ENCODE measurements around the gene CCDC185. TPM values are rescaled to one million over a fixed set of nuclear protein-coding genes. Genes with fewer than 3 reads are reported as not detected.

Gene CCDC185
- total and polyA plus RNA-seq, 4 donors = not detected

DNA sequence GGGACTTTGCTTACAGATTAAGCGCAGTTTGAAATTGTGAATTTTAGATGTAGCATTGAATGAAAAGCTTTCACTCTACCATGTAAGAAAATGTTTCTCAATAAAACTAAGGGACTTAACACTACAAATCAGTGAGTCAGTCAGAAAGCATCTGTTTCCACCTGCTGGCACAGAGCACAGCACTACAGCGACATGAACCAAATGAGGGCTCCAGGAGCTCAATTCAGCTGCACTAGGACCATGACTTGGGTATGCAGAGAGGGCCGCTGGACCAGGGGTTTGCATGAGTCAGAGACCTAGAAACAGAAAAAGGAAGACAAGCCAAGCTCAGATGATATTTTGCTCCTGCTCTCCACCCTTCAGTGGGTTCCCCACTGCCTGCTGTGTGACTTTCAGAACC is 34.4 kb upstream of the CCDC185 start:
- H3K27me3 ChIP-seq (ENCODE audit: control insufficient read depth in 4 of 4, insufficient read depth in 4 of 4, low read length in 3 of 4) = no peaks in the 10 kb centered on the region
- H3K4me1 ChIP-seq (ENCODE audit: control insufficient read depth in 4 of 4, insufficient read depth in 4 of 4, low read length in 3 of 4) = peaks cover 3 to 13% (median 10%) of the 10 kb centered on the region in 4 donors
- no peak for DNase-seq (ENCODE audit: low spot score)
- no peak overlapping the region for H3K9ac ChIP-seq (ENCODE audit: low read depth in 1 of 2, low read length in 2 of 2)
- no peaks in the 10 kb centered on the region for H3K9me3 ChIP-seq (ENCODE audit: control insufficient read depth in 4 of 4, low read length in 3 of 4)
- no peak overlapping the region for H3K4me3 ChIP-seq (ENCODE audit: low read depth in 1 of 3, low read length in 3 of 3)
- no peak overlapping the region for H3K27ac ChIP-seq (ENCODE audit: low read depth in 1 of 2, low read length in 2 of 2)
- no peaks in the 10 kb centered on the region for H3K36me3 ChIP-seq (ENCODE audit: control insufficient read depth in 4 of 4, insufficient read depth in 3 of 4, low read depth in 1 of 4, low read length in 3 of 4)
- WGBS = 88% methylated on average over 3 of the region's 3 CpGs
- TF ChIP-seq SP1 (IDR thresholded peaks at IDR 0.05) (no peak), RXRA (IDR thresholded peaks at IDR 0.05) (no peak), RAD21 (IDR thresholded peaks at IDR 0.05) (no peak), YY1 (IDR thresholded peaks at IDR 0.05) (no peak), FOXA2 (IDR thresholded peaks at IDR 0.05) (no peak), HNF4A (conservative IDR thresholded peaks at IDR 0.05) (no peak), NR2F2 (IDR thresholded peaks at IDR 0.05) (no peak), GABPA (IDR thresholded peaks at IDR 0.05 in 1 of 2, conservative IDR thresholded peaks at IDR 0.05 in 1 of 2) (no peak), HNF4G (IDR thresholded peaks at IDR 0.05) (no peak), JUND (IDR thresholded peaks at IDR 0.05) (no peak), EGR1 (IDR thresholded peaks at IDR 0.05; ENCODE audit: low read depth in 2 of 2) (no peak), FOXA1 (IDR thresholded peaks at IDR 0.05) (no peak), TAF1 (conservative IDR thresholded peaks at IDR 0.05) (no peak)
- TF ChIP-seq, protein P1, sequence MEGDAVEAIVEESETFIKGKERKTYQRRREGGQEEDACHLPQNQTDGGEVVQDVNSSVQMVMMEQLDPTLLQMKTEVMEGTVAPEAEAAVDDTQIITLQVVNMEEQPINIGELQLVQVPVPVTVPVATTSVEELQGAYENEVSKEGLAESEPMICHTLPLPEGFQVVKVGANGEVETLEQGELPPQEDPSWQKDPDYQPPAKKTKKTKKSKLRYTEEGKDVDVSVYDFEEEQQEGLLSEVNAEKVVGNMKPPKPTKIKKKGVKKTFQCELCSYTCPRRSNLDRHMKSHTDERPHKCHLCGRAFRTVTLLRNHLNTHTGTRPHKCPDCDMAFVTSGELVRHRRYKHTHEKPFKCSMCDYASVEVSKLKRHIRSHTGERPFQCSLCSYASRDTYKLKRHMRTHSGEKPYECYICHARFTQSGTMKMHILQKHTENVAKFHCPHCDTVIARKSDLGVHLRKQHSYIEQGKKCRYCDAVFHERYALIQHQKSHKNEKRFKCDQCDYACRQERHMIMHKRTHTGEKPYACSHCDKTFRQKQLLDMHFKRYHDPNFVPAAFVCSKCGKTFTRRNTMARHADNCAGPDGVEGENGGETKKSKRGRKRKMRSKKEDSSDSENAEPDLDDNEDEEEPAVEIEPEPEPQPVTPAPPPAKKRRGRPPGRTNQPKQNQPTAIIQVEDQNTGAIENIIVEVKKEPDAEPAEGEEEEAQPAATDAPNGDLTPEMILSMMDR (IDR thresholded peaks at IDR 0.05; ENCODE audit: low read depth, low read length, missing input control) = no peak
- TF ChIP-seq, protein P2, sequence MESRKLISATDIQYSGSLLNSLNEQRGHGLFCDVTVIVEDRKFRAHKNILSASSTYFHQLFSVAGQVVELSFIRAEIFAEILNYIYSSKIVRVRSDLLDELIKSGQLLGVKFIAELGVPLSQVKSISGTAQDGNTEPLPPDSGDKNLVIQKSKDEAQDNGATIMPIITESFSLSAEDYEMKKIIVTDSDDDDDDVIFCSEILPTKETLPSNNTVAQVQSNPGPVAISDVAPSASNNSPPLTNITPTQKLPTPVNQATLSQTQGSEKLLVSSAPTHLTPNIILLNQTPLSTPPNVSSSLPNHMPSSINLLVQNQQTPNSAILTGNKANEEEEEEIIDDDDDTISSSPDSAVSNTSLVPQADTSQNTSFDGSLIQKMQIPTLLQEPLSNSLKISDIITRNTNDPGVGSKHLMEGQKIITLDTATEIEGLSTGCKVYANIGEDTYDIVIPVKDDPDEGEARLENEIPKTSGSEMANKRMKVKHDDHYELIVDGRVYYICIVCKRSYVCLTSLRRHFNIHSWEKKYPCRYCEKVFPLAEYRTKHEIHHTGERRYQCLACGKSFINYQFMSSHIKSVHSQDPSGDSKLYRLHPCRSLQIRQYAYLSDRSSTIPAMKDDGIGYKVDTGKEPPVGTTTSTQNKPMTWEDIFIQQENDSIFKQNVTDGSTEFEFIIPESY (IDR thresholded peaks at IDR 0.05) = no peak
- TF ChIP-seq, protein P3, sequence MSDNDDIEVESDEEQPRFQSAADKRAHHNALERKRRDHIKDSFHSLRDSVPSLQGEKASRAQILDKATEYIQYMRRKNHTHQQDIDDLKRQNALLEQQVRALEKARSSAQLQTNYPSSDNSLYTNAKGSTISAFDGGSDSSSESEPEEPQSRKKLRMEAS (IDR thresholded peaks at IDR 0.05) = no peak
- TF ChIP-seq, protein P4, sequence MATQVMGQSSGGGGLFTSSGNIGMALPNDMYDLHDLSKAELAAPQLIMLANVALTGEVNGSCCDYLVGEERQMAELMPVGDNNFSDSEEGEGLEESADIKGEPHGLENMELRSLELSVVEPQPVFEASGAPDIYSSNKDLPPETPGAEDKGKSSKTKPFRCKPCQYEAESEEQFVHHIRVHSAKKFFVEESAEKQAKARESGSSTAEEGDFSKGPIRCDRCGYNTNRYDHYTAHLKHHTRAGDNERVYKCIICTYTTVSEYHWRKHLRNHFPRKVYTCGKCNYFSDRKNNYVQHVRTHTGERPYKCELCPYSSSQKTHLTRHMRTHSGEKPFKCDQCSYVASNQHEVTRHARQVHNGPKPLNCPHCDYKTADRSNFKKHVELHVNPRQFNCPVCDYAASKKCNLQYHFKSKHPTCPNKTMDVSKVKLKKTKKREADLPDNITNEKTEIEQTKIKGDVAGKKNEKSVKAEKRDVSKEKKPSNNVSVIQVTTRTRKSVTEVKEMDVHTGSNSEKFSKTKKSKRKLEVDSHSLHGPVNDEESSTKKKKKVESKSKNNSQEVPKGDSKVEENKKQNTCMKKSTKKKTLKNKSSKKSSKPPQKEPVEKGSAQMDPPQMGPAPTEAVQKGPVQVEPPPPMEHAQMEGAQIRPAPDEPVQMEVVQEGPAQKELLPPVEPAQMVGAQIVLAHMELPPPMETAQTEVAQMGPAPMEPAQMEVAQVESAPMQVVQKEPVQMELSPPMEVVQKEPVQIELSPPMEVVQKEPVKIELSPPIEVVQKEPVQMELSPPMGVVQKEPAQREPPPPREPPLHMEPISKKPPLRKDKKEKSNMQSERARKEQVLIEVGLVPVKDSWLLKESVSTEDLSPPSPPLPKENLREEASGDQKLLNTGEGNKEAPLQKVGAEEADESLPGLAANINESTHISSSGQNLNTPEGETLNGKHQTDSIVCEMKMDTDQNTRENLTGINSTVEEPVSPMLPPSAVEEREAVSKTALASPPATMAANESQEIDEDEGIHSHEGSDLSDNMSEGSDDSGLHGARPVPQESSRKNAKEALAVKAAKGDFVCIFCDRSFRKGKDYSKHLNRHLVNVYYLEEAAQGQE (IDR thresholded peaks at IDR 0.05) = no peak
- TF ChIP-seq, protein P5, sequence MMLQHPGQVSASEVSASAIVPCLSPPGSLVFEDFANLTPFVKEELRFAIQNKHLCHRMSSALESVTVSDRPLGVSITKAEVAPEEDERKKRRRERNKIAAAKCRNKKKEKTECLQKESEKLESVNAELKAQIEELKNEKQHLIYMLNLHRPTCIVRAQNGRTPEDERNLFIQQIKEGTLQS (IDR thresholded peaks at IDR 0.05) = no peak

Measured in liver (tissue), 9 donors.